Heart left ventricle (tissue), 16 donors: ENCODE data around the gene TRAIP. TPM values are rescaled to one million over a fixed set of nuclear protein-coding genes. Genes with fewer than 3 reads are reported as not detected.

ENCODE experiments used
- ATAC-seq, 4 donors: fragments of 200-7000 bp; cut with Tn5 transposase; one replicate each; pipeline ENCODE4 v1.9.1; 2020 to 2022; ENCODE audit warnings: moderate library complexity in 4 of 4, mild to moderate bottlenecking in 3 of 4, moderate number of reproducible peaks in 1 of 4
- DNase-seq, 5 donors: peaks; one replicate each; pipeline ENCODE4 v3.0.0-alpha.2; 2020
- H3K27ac ChIP-seq, 12 donors: fragments of 200-600 bp; sonication (generic) in 4 of 12; one replicate each; pipeline versions ENCODE4 v1.5.0 to v1.8.0; 2016 to 2022; ENCODE audit warnings: mild to moderate bottlenecking in 2 of 12
- H3K27me3 ChIP-seq, 9 donors: fragments of 200-600 bp; sonication (generic) in 2 of 9; one replicate each; pipeline versions ENCODE4 v1.5.1 to v1.8.0; 2016 to 2022; ENCODE audit warnings: mild to moderate bottlenecking in 3 of 9
- H3K36me3 ChIP-seq, 9 donors: fragments of 200-600 bp; sonication (generic) in 2 of 9; one replicate each; pipeline versions ENCODE4 v1.5.0 to v1.8.0; 2018 to 2022; ENCODE audit warnings: mild to moderate bottlenecking in 2 of 9
- H3K4me1 ChIP-seq, 12 donors: fragments of 200-600 bp; sonication (generic) in 4 of 12; one replicate each; pipeline versions ENCODE4 v1.5.0 to v1.8.0; 2016 to 2022; ENCODE audit warnings: mild to moderate bottlenecking in 3 of 12
- H3K4me3 ChIP-seq, 12 donors: fragments of 200-600 bp; sonication (generic) in 4 of 12; one replicate each; pipeline versions ENCODE4 v1.5.0 to v1.8.0; 2017 to 2022; ENCODE audit warnings: mild to moderate bottlenecking in 9 of 12, moderate library complexity in 4 of 12
- H3K9me3 ChIP-seq, 12 donors: fragments of 200-600 bp; sonication (generic) in 4 of 12; one replicate each; pipeline versions ENCODE4 v1.5.0 to v1.8.0; 2016 to 2022; ENCODE audit warnings: mild to moderate bottlenecking in 1 of 12
- CTCF ChIP-seq, 12 donors: fragments of 200-600 bp; sonication (generic) in 4 of 12; IDR thresholded peaks; one replicate each; pipeline versions ENCODE4 v1.5.0 to v1.8.0; 2018 to 2022; ENCODE audit warnings: antibody characterized with exemption in 12 of 12, mild to moderate bottlenecking in 5 of 12
- POLR2A ChIP-seq, 2 donors: fragments of 450-650 bp; IDR thresholded peaks; one replicate each; pipeline ENCODE4 v1.6.1; 2017; ENCODE audit warnings: antibody characterized with exemption in 2 of 2, mild to moderate bottlenecking in 2 of 2, moderate library complexity in 2 of 2
- WGBS, 4 donors: extraction: QIAGEN DNeasy Blood & Tissue Kit in 2 of 4; methylation state at CpG; one replicate each; pipeline versions ENCODE4 v1.1.5 to v1.1.7; 2013 to 2018; 5-methylcytosine and 5-hydroxymethylcytosine counted together
- intact Hi-C, 10 donors: fragments of 100-400 bp; cut with DNase I; formaldehyde crosslinking; loops; one replicate each; pipeline versions ENCODE4 v1.11.1 to v1.14.2; 2022
- polyA plus RNA-seq, 2 donors: library from polyadenylated mRNA; stranded (reverse); fragments of 200-250 nt; gene quantifications; one replicate each; pipeline ENCODE4 v1.2.3, GENCODE V29; 2013
- total RNA-seq, 9 donors: library from RNA; depleted of rRNA in 2 of 9; stranded (reverse); fragments of >200 nt in 2 of 9; fragmentation: NEBNext Ultra II Directional in 3 of 9; extraction: Animal tissue kit (Norgen Biotek cat#: 25700) in 3 of 9; gene quantifications; one replicate each; pipeline versions ENCODE4 v1.1.0 to v1.2.4, GENCODE V29; 2016 to 2023
- donor health status: ischemic (EF 13 %, LVEDD 7.1; RV severe dilation, severe dysfunction).
- donor health status: healthy with polysubstance abuse.
- donor health status: DM: no; HTN: yes; CAD: no.
- donor health status: DM: no; HTN: no; CAD: no.
- donor health status: ischemic (EF 25% LVEDD 6.9; RV normal size, moderate dysfunction).
- donor health status: ischemic (EF 25% LVEDD 5.7; RV mildly dilated, moderate dysfunction).
- donor health status: healthy.
- donor health status: DM: yes; HTN: yes; CAD: no.
- donor health status: ischemic (EF 35%, LVEDD 5.7; RV mildly dilated, moderate dysfunction).
- donor health status: nonischemic (EF 11% LVEDD 7.7; RV severe dilation, severe dysfunction).
- donor health status: DM: yes; HTN: yes; CAD: no.
- donor health status: PGD.
- donor health status: ischemic (EF 29% LVEDD 5.4; RV normal size, mild dysfunction).
- donor health status: nonischemic (EF 23%, LVEDD 6.1; RV moderate dilation, normal function).

The TRAIP gene
- total and polyA plus RNA-seq, 11 donors = 0.37 to 6.3 (median 0.99) TPM; not detected in 1

GRCh38 chr3:49803465-49804140 is 52.8 kb downstream of the TRAIP start:
- peaks cover 23 to 61% (median 50%) of the 10 kb centered on the region in 12 donors for H3K4me1 ChIP-seq
- H3K27ac ChIP-seq = peak overlapping the region; percentile 86 to 99 (median 98)
- WGBS, 4 donors = 3 to 10% (median 5%) methylated on average over 13 to 41 of the region's 41 CpGs
- ATAC-seq = no peak
- no peaks in the 10 kb centered on the region for H3K9me3 ChIP-seq
- H3K4me3 ChIP-seq = peak overlapping the region; percentile 69 to 98 (median 84)
- intact Hi-C loops = loop anchor here in 8 of 10 donors (2.0 to 5.0 kb wide), 3 partner anchors 35 to 104 kb away; no protein-coding TSS in a partner anchor
- H3K27me3 ChIP-seq = no peaks in the 10 kb centered on the region
- TF ChIP-seq POLR2A (IDR thresholded peaks at IDR 0.05) = no peak
- no peak for TF ChIP-seq CTCF (IDR thresholded peaks at IDR 0.05)
- H3K36me3 ChIP-seq = peaks cover 0 to 10% (median 0%) of the 10 kb centered on the region in 9 donors
- peak in 3 of 5 donors; percentile 62 to 72 (median 71) for DNase-seq

- intact Hi-C loops = loop anchor here (1.0 to 5.0 kb wide), 6 partner anchors 36 to 104 kb away; partner anchors contain the start of gene MST1R (in 1 of the 10)
- Histone ChIP-seq H3K27me3 (no peaks in the 10 kb centered on the region), H3K4me3 (peak within 1 kb of the TSS; percentile 69 to 98 (median 84)), H3K4me1 (peaks cover 23 to 58% (median 47%) of the 10 kb centered on the region in 12 donors), H3K27ac (peak within 1 kb of the TSS; percentile 86 to 99 (median 98)), H3K36me3 (peaks cover 0 to 6% (median 0%) of the 10 kb centered on the region in 9 donors), H3K9me3 (no peaks in the 10 kb centered on the region)
- 0% methylated on average over 15 to 71 of the region's 71 CpGs for WGBS, 4 donors
- ATAC-seq = peak; percentile 77 to 84 (median 82)
- TF ChIP-seq POLR2A (IDR thresholded peaks at IDR 0.05) (peak in 1 of 2 donors; percentile 78), CTCF (IDR thresholded peaks at IDR 0.05) (peak in 11 of 12 donors; percentile 88 to 97 (median 92))
- DNase-seq = peak; percentile 92 to 95 (median 93)
Observed at GRCh38 chr3:49802719-49803464, 53.5 kb downstream of the TRAIP start, which contains the start of gene INKA1. INKA1 (plus strand) TSS chr3:49803261; CDS start chr3:49803393, 132 bp downstream.

DNA sequence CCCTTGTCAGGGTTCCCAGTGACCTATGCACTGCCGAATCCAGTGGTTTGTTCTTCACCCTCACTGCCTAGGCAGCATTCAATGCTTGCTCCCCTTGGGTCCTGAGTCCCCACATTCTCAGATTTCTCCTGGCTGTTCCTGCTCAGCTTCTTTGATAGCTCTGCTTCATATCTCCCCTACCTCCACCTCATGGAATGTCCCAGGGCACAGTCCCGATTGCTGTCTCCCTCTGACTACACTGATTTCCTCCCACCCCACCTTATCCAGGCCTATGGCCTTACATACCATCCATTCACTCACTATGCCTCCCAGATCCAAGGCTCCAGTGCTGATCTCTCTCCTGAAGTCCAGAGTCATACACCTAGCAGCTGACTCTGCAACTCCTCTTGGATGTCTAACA is 55.2 kb downstream of the TRAIP start:
- Histone ChIP-seq H3K4me1 (peaks cover 19 to 41% (median 29%) of the 10 kb centered on the region in 12 donors), H3K27me3 (no peaks in the 10 kb centered on the region), H3K4me3 (no peak overlapping the region), H3K36me3 (peaks cover 0 to 6% (median 0%) of the 10 kb centered on the region in 9 donors), H3K27ac (no peak overlapping the region), H3K9me3 (no peaks in the 10 kb centered on the region)
- DNase-seq (no peak), ATAC-seq (no peak)
- TF ChIP-seq POLR2A (IDR thresholded peaks at IDR 0.05) = no peak
- TF ChIP-seq CTCF (IDR thresholded peaks at IDR 0.05) = no peak
- intact Hi-C loops = loop anchor here in 4 of 10 donors (5.0 kb wide), 1 partner anchor 106 kb away; no protein-coding TSS in a partner anchor
- WGBS, 4 donors = 81 to 93% (median 88%) methylated on average over 2 of the region's 2 CpGs
